GM21717 (cell line): Measurements from ENCODE around the gene NOTUM.
"Not testable (repeated sequence)": the region's sequence is repeated elsewhere in the genome, so short reads cannot be mapped to it uniquely, and the experiment has no call there.

Experiments used
- ATAC-seq: cut with Tn5 transposase; IDR thresholded peaks from one replicate; pipeline ENCODE4 v1.9.1; 2021; ENCODE audit warnings: mild to moderate bottlenecking, moderate library complexity; ENCODE audit not compliant: unreplicated experiment

NOTUM gene

GRCh38 chr17:81996757-81997441 is 35.9 kb upstream of the NOTUM start:
- no peak for ATAC-seq

- ATAC-seq = no peak
Observed at GRCh38 chr17:81996232-81996756, 35.3 kb upstream of the NOTUM start.

- no peak for ATAC-seq
Observed at GRCh38 chr17:81995463-81996231, 34.7 kb upstream of the NOTUM start.

GRCh38 chr17:81994593-81995462 is 33.8 kb upstream of the NOTUM start:
- ATAC-seq = no peak

DNA sequence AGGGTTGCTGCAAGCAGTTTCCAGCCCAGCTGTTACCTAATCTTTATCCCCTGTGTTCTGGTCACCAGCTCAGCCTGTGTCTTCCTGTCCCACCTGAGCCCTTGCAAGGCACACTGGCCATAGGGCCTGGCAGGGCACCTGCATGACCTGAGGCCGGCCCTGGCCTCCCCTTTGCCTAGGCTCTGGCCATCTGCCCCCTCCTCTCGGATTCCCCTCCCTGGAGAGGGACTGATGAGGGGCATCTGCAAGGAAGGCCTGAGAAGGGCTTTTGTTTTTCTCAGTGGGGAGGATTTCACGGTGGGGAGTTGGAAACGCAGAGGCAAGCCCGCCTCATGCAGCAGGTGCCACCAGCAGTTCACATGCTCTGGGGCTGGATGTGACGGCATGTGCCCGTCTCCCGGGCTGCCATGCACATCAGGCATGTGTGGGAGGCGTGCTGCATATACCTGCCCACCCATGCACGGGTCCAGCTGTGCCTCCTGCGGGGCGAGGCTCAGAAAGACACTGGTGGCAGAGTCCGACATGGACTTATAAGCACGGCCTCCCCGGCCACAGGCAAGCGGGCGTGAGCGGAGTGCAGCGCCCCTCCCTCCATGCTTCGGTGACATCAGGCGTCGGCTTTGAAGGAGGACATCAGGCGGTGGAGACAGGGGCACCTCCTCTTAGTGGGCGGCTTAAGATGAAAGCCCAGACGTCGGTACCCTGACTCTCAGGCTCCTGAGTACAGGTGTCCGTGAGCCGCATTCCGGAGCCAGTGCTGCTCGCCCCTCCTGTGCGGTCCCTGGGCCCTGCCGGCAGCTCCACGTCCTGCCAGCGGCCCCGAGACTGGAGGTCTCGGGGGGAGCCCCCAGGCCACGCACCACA is 33.0 kb upstream of the NOTUM start:
- no peak for ATAC-seq

DNA sequence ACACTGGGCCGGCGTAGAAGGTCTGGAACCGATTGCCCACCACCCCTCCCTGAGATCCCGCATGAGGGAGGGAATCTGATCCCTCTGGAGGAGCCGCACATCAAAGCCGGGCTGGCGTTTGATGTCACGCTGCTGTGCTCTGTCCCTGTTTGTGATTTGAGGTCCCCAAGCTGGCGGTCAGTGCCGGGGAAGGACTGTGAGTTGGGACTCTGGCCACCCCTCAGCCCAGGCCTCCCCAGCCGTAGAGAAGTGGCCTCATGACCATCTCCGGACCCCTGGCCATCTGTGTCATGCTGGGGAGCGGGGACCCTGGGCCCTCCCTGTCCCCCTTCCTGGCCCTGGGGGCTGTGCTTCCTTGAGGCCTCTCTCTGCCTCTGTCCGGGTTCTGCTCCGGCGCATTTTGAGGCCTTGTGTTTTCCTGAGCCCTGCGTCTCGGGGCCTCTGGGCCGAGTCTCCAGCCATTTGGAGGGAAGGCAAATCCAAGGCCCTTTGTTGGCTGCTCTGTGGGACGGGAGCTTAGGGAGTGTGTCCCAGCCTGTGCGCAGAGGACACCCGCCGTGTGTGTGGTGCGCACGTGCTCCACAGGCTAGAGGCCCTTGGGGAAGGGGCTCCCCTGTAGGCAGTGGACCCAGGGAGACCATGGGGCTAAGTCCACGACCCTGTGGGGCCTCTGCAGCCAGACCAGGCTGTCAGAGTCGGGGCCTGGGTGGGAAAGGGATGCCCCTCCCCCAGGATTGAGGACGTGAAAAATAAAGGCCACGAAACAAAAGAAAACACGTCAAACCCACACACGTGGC is 31.5 kb upstream of the NOTUM start:
- no peak for ATAC-seq

DNA sequence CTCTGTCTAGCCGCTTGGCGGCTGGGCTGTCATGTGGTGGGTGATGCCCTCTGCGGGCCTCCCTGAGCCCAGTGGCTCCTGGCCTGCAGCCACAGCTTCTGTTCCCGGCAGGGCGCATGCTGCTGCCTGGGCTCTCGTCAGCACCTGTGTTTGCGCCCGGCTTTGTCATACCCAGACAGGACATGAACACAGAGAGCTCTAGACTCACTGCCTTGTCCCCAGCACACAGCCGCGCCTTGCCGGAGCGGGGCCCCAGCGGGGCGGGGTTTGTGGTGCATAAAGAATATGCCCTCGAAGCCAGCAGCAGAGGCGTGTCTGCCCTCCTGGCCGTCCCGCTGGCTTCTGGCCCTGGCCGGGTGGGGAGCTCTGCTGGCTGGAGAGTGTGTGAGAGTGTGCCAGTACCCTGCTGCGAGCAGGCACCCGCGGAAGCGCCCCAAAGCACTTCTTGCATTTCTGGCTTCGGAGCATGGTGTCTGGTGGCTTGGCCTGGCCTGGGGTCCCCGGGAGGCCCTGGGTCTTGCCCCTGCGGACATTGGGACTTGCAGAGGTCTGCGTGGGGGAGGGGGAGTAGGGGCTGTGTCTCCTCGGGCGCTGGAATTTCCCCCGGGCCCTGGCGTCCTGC is 30.8 kb upstream of the NOTUM start:
- ATAC-seq = no peak

GRCh38 chr17:81990836-81991683 is 30.1 kb upstream of the NOTUM start:
- no peak for ATAC-seq

- no peak for ATAC-seq
Observed at GRCh38 chr17:81987161-81987770, 26.3 kb upstream of the NOTUM start.

DNA sequence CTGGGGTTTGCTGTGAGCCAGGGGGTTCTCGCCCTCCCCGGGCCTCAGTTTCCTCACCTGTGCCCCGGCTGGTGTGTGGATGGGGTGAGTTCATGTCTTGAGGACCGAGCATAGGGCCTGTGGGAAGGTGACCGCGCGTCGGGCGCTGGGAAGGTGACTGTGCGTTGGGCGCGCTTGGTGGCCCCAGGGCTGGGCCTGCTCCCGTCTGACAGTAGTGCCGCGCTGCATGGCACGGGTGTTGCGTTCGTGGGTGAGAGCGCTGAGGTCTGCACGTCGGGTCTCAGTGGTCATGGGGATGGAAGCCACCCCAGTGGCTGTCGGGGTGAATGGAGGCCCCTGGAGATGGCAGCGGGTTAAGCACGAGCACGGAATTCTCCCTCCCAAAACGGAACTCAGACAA is 25.6 kb upstream of the NOTUM start:
- ATAC-seq = no peak

GRCh38 chr17:81984773-81985410 is 23.9 kb upstream of the NOTUM start:
- ATAC-seq = no peak

- ATAC-seq = no peak
Observed at GRCh38 chr17:81983639-81984373, 22.8 kb upstream of the NOTUM start.

DNA sequence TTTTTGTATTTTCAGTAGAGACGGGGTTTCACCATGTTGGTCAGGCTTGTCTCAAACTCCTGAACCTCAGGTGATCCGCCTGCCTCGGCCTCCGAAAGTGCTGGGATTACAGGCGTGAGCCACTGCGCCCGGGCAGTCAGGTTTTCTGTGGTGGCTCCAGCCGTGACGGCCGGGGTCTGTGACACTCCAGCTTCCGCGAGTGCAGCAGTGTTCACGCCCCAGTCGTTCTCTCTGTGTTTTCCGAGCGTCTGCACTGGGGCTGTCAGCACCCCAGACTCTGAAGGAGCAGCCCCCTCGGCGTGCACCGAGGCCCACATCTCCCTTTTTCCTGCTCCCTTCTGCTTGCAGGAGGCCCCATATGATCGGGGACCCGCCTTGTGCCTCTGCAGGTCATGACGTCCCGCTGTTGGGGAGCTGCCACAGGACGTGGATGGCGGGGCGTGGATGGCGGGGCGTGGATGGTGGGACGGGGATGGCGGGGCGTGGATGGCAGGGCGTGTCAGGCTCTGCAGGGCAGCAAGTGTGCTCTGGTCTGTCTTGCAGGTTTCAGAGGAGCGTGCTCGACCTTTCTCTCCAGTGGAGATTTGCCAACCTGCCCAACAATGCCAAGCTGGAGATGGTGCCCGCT is 22.1 kb upstream of the NOTUM start:
- no peak for ATAC-seq

DNA sequence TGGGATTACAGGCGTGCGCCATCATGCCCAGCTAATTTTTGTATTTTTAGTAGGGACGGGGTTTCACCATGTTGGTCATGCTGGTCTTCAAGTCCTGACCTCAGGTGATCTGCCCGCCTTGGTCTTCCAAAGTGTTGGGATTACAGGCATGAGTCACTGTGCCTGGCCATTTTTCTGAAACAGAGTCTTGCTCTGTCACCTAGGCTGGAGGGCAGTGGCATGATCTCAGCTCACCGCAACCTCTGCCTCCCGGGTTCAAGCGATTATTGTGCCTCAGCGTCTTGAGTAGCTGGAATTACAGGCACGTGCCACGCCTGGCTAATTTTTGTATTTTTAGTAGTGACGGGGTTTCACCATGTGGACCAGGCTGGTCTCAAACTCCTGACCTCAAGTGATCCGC is 20.5 kb upstream of the NOTUM start:
- ATAC-seq = not testable (repeated sequence)

DNA sequence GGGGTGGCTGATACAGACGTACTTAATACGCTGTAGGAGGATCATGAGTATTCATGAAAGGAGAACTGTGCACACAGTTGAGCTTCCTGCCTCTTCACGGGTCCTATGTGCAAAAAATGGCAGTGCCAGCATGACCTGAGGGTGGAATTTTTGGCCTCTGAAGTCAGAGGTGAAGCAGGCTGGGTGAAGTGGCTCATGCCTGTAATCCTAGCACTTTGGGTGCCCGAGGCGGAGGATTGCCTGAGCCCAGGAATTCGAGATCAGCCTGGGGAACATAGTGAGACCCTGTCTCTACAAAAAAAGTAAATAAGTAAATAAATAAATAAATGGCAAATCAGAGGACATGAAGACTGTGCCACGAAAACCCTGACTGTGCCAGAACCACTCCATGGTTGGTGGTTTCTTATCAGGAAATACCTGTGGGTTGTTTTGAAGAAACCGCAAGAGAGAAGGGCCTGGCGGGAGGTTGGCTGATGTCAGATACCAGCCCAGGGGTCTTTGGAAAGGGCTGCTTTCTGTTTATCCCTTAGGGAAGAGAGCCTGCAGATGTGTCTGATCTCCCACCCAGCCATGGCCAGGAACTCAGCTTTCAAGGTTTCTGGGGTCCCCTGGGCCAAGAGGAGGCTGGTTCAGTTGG is 19.8 kb upstream of the NOTUM start:
- no peak for ATAC-seq

DNA sequence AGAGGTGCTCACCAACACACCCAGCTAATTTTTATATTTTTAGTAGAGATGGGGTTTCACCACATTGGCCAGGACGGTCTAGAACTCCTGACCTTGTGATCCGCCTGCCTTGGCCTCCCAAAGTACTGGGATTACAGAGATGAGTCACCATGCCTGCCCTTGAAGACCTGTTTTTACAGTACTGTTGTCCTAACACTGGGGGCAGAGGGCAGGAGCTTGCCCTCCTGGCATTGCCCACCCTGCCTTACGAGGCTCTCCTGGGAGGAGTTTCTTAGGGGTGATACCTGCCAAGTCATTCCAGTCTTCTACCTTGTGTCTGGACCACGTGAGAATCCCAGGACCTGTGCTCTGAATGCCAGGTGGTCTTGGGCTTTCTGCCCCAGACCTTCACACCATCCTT is 19.1 kb upstream of the NOTUM start:
- no peak for ATAC-seq
